Neuronal stem cell (in vitro differentiated cells): ENCODE measurements around the gene B4GALNT2.
A peak's percentile ranks its signal among the peaks of the same experiment; 100 is the strongest.

Experiments used
- DNase-seq: peaks from one replicate; pipeline ENCODE4 v3.0.0-alpha.2; 2013; ENCODE audit warnings: low spot score
- H2AFZ ChIP-seq: one replicate; pipeline ENCODE4 v1.6.1; 2013; ENCODE audit warnings: mild to moderate bottlenecking, low read length, inconsistent platforms
- H2AK5ac ChIP-seq: 2 replicates; pipeline ENCODE4 v1.6.1; 2013; ENCODE audit warnings: low read depth, mild to moderate bottlenecking, inconsistent platforms, low read length, moderate library complexity, mixed read lengths
- H2BK120ac ChIP-seq: 2 replicates; pipeline ENCODE4 v1.6.1; 2013; ENCODE audit warnings: low read depth, mild to moderate bottlenecking, inconsistent platforms, low read length, moderate library complexity, mixed read lengths
- H2BK12ac ChIP-seq: one replicate; pipeline ENCODE4 v1.6.1; 2013; ENCODE audit warnings: low read length, inconsistent platforms
- H2BK15ac ChIP-seq: 2 replicates; pipeline ENCODE4 v1.6.1; 2013; ENCODE audit warnings: mild to moderate bottlenecking, low read length, inconsistent platforms, mixed read lengths
- H2BK5ac ChIP-seq: one replicate; pipeline ENCODE4 v1.6.1; 2013; ENCODE audit warnings: inconsistent platforms, mild to moderate bottlenecking, low read length, moderate library complexity
- H3K14ac ChIP-seq: one replicate; pipeline ENCODE4 v1.6.1; 2013; ENCODE audit warnings: low read length, inconsistent platforms
- H3K18ac ChIP-seq: 2 replicates; pipeline ENCODE4 v1.6.1; 2013; ENCODE audit warnings: low read length, inconsistent platforms
- H3K23ac ChIP-seq: 2 replicates; pipeline ENCODE4 v1.6.1; 2013; ENCODE audit warnings: low read depth, mild to moderate bottlenecking, mixed read lengths, low read length, inconsistent platforms; ENCODE audit not compliant: poor library complexity
- H3K27ac ChIP-seq: replicated peaks from 3 replicates; pipeline ENCODE4 v1.5.1; 2013; ENCODE audit warnings: low read length, inconsistent platforms
- H3K27me3 ChIP-seq, 3 experiments: 2 replicates each; pipeline ENCODE4 v1.6.1; 2013; ENCODE audit warnings: low read length in 3 of 3, mild to moderate bottlenecking in 2 of 3, inconsistent platforms in 1 of 3, low read depth in 1 of 3, mixed read lengths in 1 of 3, moderate library complexity in 1 of 3; ENCODE audit not compliant: control insufficient read depth in 3 of 3, insufficient read depth in 3 of 3
- H3K36me3 ChIP-seq, 2 donors: replicated peaks in 1 of 2; 2 replicates each; pipeline ENCODE4 v1.6.1; 2013; ENCODE audit warnings: low read length in 2 of 2; ENCODE audit not compliant: control insufficient read depth in 2 of 2, insufficient read depth in 2 of 2
- H3K4ac ChIP-seq: 2 replicates; pipeline ENCODE4 v1.6.1; 2013; ENCODE audit warnings: inconsistent platforms, mild to moderate bottlenecking, low read length, moderate library complexity
- H3K4me1 ChIP-seq, 2 donors: 1 replicate in 1 of 2; 2 replicates in 1 of 2; pipeline ENCODE4 v1.6.1; 2013; ENCODE audit warnings: low read length in 2 of 2, low read depth in 1 of 2; ENCODE audit not compliant: control insufficient read depth in 2 of 2, insufficient read depth in 1 of 2
- H3K4me2 ChIP-seq: one replicate; pipeline ENCODE4 v1.6.1; 2013; ENCODE audit warnings: mild to moderate bottlenecking, low read length, inconsistent platforms; ENCODE audit not compliant: insufficient read depth, poor library complexity, severe bottlenecking
- H3K4me3 ChIP-seq, 2 donors: 2 replicates each; pipeline ENCODE4 v1.5.1; 2013; ENCODE audit warnings: low read length in 2 of 2, mild to moderate bottlenecking in 2 of 2, inconsistent platforms in 1 of 2, moderate library complexity in 1 of 2
- H3K79me1 ChIP-seq: one replicate; pipeline ENCODE4 v1.6.1; 2013; ENCODE audit warnings: low read depth, mild to moderate bottlenecking, inconsistent platforms, low read length, moderate library complexity
- H3K9ac ChIP-seq: one replicate; pipeline ENCODE4 v1.6.1; 2013; ENCODE audit warnings: mild to moderate bottlenecking, low read depth, low read length, inconsistent platforms; ENCODE audit not compliant: poor library complexity
- H3K9me3 ChIP-seq, 2 donors: replicated peaks in 1 of 2; 2 replicates each; pipeline versions ENCODE3 to v1.6.1; 2013; ENCODE audit warnings: low read length in 2 of 2, mild to moderate bottlenecking in 2 of 2, inconsistent platforms in 1 of 2, low read depth in 1 of 2, mixed read lengths in 1 of 2, moderate library complexity in 1 of 2; ENCODE audit not compliant: control insufficient read depth in 2 of 2, insufficient read depth in 1 of 2
- H4K8ac ChIP-seq: one replicate; pipeline ENCODE4 v1.6.1; 2013; ENCODE audit warnings: low read depth, mild to moderate bottlenecking, inconsistent platforms, low read length, moderate library complexity
- H4K91ac ChIP-seq: one replicate; pipeline ENCODE4 v1.6.1; 2013; ENCODE audit warnings: low read length, low read depth, mild to moderate bottlenecking, inconsistent platforms; ENCODE audit not compliant: poor library complexity
- WGBS, 2 donors: extraction: QIAGEN DNeasy Blood & Tissue Kit; methylation state at CpG; one replicate each; pipeline ENCODE4 v1.1.7; 2013; ENCODE audit warnings: missing lambda C conversion rate in 2 of 2, mixed read lengths in 1 of 2; ENCODE audit not compliant: insufficient read length in 2 of 2, insufficient replicate concordance in 1 of 2; ENCODE audit errors: extremely low coverage in 2 of 2; 5-methylcytosine and 5-hydroxymethylcytosine counted together

Gene B4GALNT2

GRCh38 chr17:49219987-49220386 is 87.4 kb downstream of the B4GALNT2 start:
- Histone ChIP-seq H3K27ac (no peak overlapping the region), H2BK120ac (no peak overlapping the region), H3K36me3 (no peaks in the 10 kb centered on the region), H3K27me3 (peaks cover 15 to 42% (median 31%) of the 10 kb centered on the region in 3 experiments), H2BK5ac (no peak overlapping the region), H2AK5ac (no peak overlapping the region), H2BK15ac (peak overlapping the region; percentile 15), H3K18ac (peak overlapping the region; percentile 71), H3K9me3 (no peaks in the 10 kb centered on the region), H3K4me1 (peaks cover 0 to 14% of the 10 kb centered on the region in 2 donors), H3K23ac (no peak overlapping the region), H2BK12ac (no peak overlapping the region), H3K14ac (no peak overlapping the region), H3K4me2 (no peak overlapping the region), H3K4me3 (no peak overlapping the region), H4K8ac (no peak overlapping the region), H3K79me1 (peaks cover 2% of the 10 kb centered on the region), H3K4ac (no peak overlapping the region), H4K91ac (no peak overlapping the region), H3K9ac (no peak overlapping the region), H2AFZ (no peak overlapping the region)
- WGBS, 2 donors, result no CpG with 5 or more reads among the region's 15 CpGs
- no peak for DNase-seq

- Histone ChIP-seq H2BK15ac (no peak overlapping the region), H3K4me3 (no peak overlapping the region), H3K79me1 (no peaks in the 10 kb centered on the region), H3K4ac (no peak overlapping the region), H3K9me3 (no peaks in the 10 kb centered on the region), H3K36me3 (no peaks in the 10 kb centered on the region), H3K27me3 (peaks cover 23 to 65% (median 59%) of the 10 kb centered on the region in 3 experiments), H3K23ac (no peak overlapping the region), H2BK5ac (peak overlapping the region; percentile 3), H2AK5ac (no peak overlapping the region), H2BK12ac (peak overlapping the region; percentile 24), H3K18ac (peak overlapping the region; percentile 27), H3K4me1 (peaks cover 0 to 14% of the 10 kb centered on the region in 2 donors), H2AFZ (no peak overlapping the region), H3K9ac (peak overlapping the region; percentile 32), H3K14ac (no peak overlapping the region), H3K4me2 (peak overlapping the region; percentile 2), H3K27ac (no peak overlapping the region), H4K91ac (no peak overlapping the region), H4K8ac (no peak overlapping the region), H2BK120ac (no peak overlapping the region)
- no peak for DNase-seq
- no CpG with 5 or more reads among the region's 9 CpGs for WGBS, 2 donors
These were observed 90.6 kb downstream of the B4GALNT2 start for GRCh38 chr17:49223168-49223516.

GRCh38 chr17:49223517-49224197 is 91.1 kb downstream of the B4GALNT2 start:
- Histone ChIP-seq H3K9ac (peak overlapping the region; percentile 79), H3K79me1 (no peaks in the 10 kb centered on the region), H3K9me3 (no peaks in the 10 kb centered on the region), H3K36me3 (no peaks in the 10 kb centered on the region), H2BK5ac (peak overlapping the region; percentile 42), H3K27me3 (peaks cover 23 to 66% (median 60%) of the 10 kb centered on the region in 3 experiments), H3K4me2 (peak overlapping the region; percentile 64), H2AK5ac (peak overlapping the region; percentile 40), H2AFZ (peak overlapping the region; percentile 76), H2BK12ac (no peak overlapping the region), H3K14ac (no peak overlapping the region), H4K91ac (no peak overlapping the region), H2BK120ac (no peak overlapping the region), H4K8ac (no peak overlapping the region), H2BK15ac (no peak overlapping the region), H3K4ac (no peak overlapping the region), H3K4me3 (peak overlapping the region in 1 of 2 donors; percentile 68), H3K23ac (peak overlapping the region; percentile 86), H3K27ac (no peak overlapping the region), H3K4me1 (peaks cover 0 to 14% of the 10 kb centered on the region in 2 donors), H3K18ac (peak overlapping the region; percentile 86)
- peak; percentile 67 for DNase-seq
- WGBS, 2 donors, result no CpG with 5 or more reads among the region's 31 CpGs

- H2BK15ac ChIP-seq, result peak overlapping the region; percentile 24
- H2BK120ac ChIP-seq, result no peak overlapping the region
- peak overlapping the region in 1 of 2 donors; percentile 68 for H3K4me3 ChIP-seq
- no CpG with 5 or more reads among the region's 95 CpGs for WGBS, 2 donors
- DNase-seq, result no peak
- peak overlapping the region; percentile 86 for H3K23ac ChIP-seq
- H3K4me1 ChIP-seq, result peaks cover 0 to 14% of the 10 kb centered on the region in 2 donors
- H3K36me3 ChIP-seq, result no peaks in the 10 kb centered on the region
- no peaks in the 10 kb centered on the region for H3K79me1 ChIP-seq
- peak overlapping the region; percentile 79 for H3K9ac ChIP-seq
- peaks cover 23 to 74% (median 66%) of the 10 kb centered on the region in 3 experiments for H3K27me3 ChIP-seq
- H3K4me2 ChIP-seq, result peak overlapping the region; percentile 64
- H3K18ac ChIP-seq, result peak overlapping the region; percentile 92
- peak overlapping the region; percentile 76 for H2AFZ ChIP-seq
- no peak overlapping the region for H4K91ac ChIP-seq
- H4K8ac ChIP-seq, result no peak overlapping the region
- H3K4ac ChIP-seq, result peak overlapping the region; percentile 42
- no peak overlapping the region for H3K27ac ChIP-seq
- no peaks in the 10 kb centered on the region for H3K9me3 ChIP-seq
- peak overlapping the region; percentile 42 for H2BK5ac ChIP-seq
- peak overlapping the region; percentile 40 for H2AK5ac ChIP-seq
- H2BK12ac ChIP-seq, result peak overlapping the region; percentile 52
- peak overlapping the region; percentile 90 for H3K14ac ChIP-seq
These were observed 91.8 kb downstream of the B4GALNT2 start for GRCh38 chr17:49224198-49224996.
